WTC11 (cell line): ENCODE results near the gene RNF224. TPM values are rescaled to one million over a fixed set of nuclear protein-coding genes. Genes with fewer than 3 reads are reported as not detected.

ENCODE experiments used
- ATAC-seq: fragments of 200-7000 bp; cut with Tn5 transposase; 2 replicates; pipeline ENCODE4 v1.10.0; 2021; ENCODE audit warnings: mild to moderate bottlenecking, moderate library complexity
- CTCF ChIA-PET: fragments of 300-600 bp; sonication (Branson Sonifier 250); formaldehyde crosslinking; loops from one replicate; lab custom pipeline; 2021; ENCODE audit warnings: antibody characterized with exemption; lab: Charles Lee
- POLR2A ChIA-PET: fragments of 350-600 bp; sonication (Branson Sonifier 250); formaldehyde crosslinking; loops from one replicate; lab custom pipeline; 2021; ENCODE audit warnings: antibody characterized with exemption; lab: Charles Lee
- DNase-seq: peaks from one replicate; pipeline ENCODE4 v3.0.0; 2021; ENCODE audit warnings: low spot score
- H3K27ac Mint-ChIP-seq: 2 replicates; pipeline ENCODE4 v1.8.0; 2021; ENCODE audit warnings: mixed read lengths
- H3K27me3 Mint-ChIP-seq: 2 replicates; pipeline ENCODE4 v1.8.0; 2021; ENCODE audit warnings: low read depth, mild to moderate bottlenecking, moderate library complexity, mixed read lengths
- H3K36me3 Mint-ChIP-seq: 2 replicates; pipeline ENCODE4 v1.8.0; 2021; ENCODE audit warnings: mixed read lengths
- H3K4me1 Mint-ChIP-seq: 2 replicates; pipeline ENCODE4 v1.8.0; 2022; ENCODE audit warnings: mixed read lengths
- H3K4me3 Mint-ChIP-seq: 2 replicates; pipeline ENCODE4 v1.8.0; 2021; ENCODE audit warnings: mild to moderate bottlenecking, moderate library complexity, mixed read lengths
- H3K9me3 Mint-ChIP-seq: 2 replicates; pipeline ENCODE4 v1.8.0; 2021; ENCODE audit warnings: mixed read lengths
- CBFB ChIP-seq: sonication (generic); formaldehyde crosslinking; IDR thresholded peaks from 2 replicates; pipeline ENCODE4 v1.8.1; 2022; ENCODE audit warnings: mild to moderate bottlenecking, low read depth, missing genetic modification reagents
- ETV6 ChIP-seq: sonication (generic); formaldehyde crosslinking; IDR thresholded peaks from 2 replicates; pipeline ENCODE4 v1.8.1; 2022; ENCODE audit warnings: mild to moderate bottlenecking, missing genetic modification reagents
- HMGA2 ChIP-seq: fragments of 250-450 bp; sonication (Bioruptor Pico); IDR thresholded peaks from 2 replicates; pipeline ENCODE4 v1.4.0; 2021; ENCODE audit warnings: mild to moderate bottlenecking, moderate library complexity
- NFYB ChIP-seq: sonication (generic); formaldehyde crosslinking; conservative IDR thresholded peaks from 2 replicates; pipeline ENCODE4 v1.8.0; 2022; ENCODE audit warnings: low read depth, missing genetic modification reagents
- NR2C2 ChIP-seq: sonication (generic); formaldehyde crosslinking; IDR thresholded peaks from 2 replicates; pipeline ENCODE4 v1.8.0; 2022; ENCODE audit warnings: mild to moderate bottlenecking, missing genetic modification reagents
- NR3C1 ChIP-seq: sonication (generic); formaldehyde crosslinking; conservative IDR thresholded peaks from 2 replicates; pipeline ENCODE4 v1.8.1; 2023; ENCODE audit warnings: low read depth, mild to moderate bottlenecking, missing genetic modification reagents
- OVOL2 ChIP-seq: fragments of 250-450 bp; sonication (Bioruptor Pico); IDR thresholded peaks from 2 replicates; pipeline ENCODE4 v1.9.0; 2021; ENCODE audit warnings: mild to moderate bottlenecking, borderline replicate concordance
- RORB ChIP-seq: fragments of 250-450 bp; sonication (Bioruptor Pico); IDR thresholded peaks from 2 replicates; pipeline ENCODE4 v1.9.0; 2021; ENCODE audit warnings: mild to moderate bottlenecking
- SMAD3 ChIP-seq: sonication (generic); formaldehyde crosslinking; IDR thresholded peaks from 2 replicates; pipeline ENCODE4 v1.8.0; 2022; ENCODE audit warnings: missing genetic modification reagents, mild to moderate bottlenecking, borderline replicate concordance
- ZNF138 ChIP-seq: sonication (generic); formaldehyde crosslinking; conservative IDR thresholded peaks from 2 replicates; pipeline ENCODE4 v1.8.1; 2022; ENCODE audit warnings: mild to moderate bottlenecking, moderate library complexity, missing genetic modification reagents
- ZNF219 ChIP-seq: sonication (generic); formaldehyde crosslinking; IDR thresholded peaks from 2 replicates; pipeline ENCODE4 v1.8.0; 2023; ENCODE audit warnings: missing genetic modification reagents, mild to moderate bottlenecking, borderline replicate concordance
- ZNF232 ChIP-seq: sonication (generic); formaldehyde crosslinking; IDR thresholded peaks from 2 replicates; pipeline ENCODE4 v1.8.0; 2022; ENCODE audit warnings: mild to moderate bottlenecking, missing genetic modification reagents
- total RNA-seq: library from RNA; stranded (reverse); gene quantifications from 3 replicates; pipeline ENCODE4 v1.2.3, GENCODE V29; 2021
- TF ChIP-seq, protein P1 (sequence below): sonication (generic); formaldehyde crosslinking; IDR thresholded peaks from 2 replicates; pipeline ENCODE4 v1.8.0; 2023; ENCODE audit warnings: missing genetic modification reagents
- TF ChIP-seq, protein P2 (sequence below): fragments of 250-450 bp; sonication (Bioruptor Pico); IDR thresholded peaks from 2 replicates; pipeline ENCODE4 v1.8.0; 2021; ENCODE audit warnings: mild to moderate bottlenecking
- TF ChIP-seq, protein P3 (sequence below): sonication (generic); formaldehyde crosslinking; conservative IDR thresholded peaks from 2 replicates; pipeline ENCODE4 v1.8.1; 2023; ENCODE audit warnings: mild to moderate bottlenecking, low read depth, missing genetic modification reagents, moderate library complexity
- TF ChIP-seq, protein P4 (sequence below): sonication (generic); formaldehyde crosslinking; conservative IDR thresholded peaks from 2 replicates; pipeline ENCODE4 v1.8.1; 2022; ENCODE audit warnings: mild to moderate bottlenecking, missing genetic modification reagents
- TF ChIP-seq, protein P5 (sequence below): sonication (generic); formaldehyde crosslinking; IDR thresholded peaks from 2 replicates; pipeline ENCODE4 v1.8.0; 2022; ENCODE audit warnings: mild to moderate bottlenecking, missing genetic modification reagents
- TF ChIP-seq, protein P6 (sequence below): fragments of 200-600 bp; IDR thresholded peaks from 2 replicates; pipeline ENCODE4 v1.8.0; 2022; ENCODE audit warnings: antibody characterized with exemption

The RNF224 gene
- total RNA-seq, 1 experiment from 2014 or later, result 0.59 TPM

DNA sequence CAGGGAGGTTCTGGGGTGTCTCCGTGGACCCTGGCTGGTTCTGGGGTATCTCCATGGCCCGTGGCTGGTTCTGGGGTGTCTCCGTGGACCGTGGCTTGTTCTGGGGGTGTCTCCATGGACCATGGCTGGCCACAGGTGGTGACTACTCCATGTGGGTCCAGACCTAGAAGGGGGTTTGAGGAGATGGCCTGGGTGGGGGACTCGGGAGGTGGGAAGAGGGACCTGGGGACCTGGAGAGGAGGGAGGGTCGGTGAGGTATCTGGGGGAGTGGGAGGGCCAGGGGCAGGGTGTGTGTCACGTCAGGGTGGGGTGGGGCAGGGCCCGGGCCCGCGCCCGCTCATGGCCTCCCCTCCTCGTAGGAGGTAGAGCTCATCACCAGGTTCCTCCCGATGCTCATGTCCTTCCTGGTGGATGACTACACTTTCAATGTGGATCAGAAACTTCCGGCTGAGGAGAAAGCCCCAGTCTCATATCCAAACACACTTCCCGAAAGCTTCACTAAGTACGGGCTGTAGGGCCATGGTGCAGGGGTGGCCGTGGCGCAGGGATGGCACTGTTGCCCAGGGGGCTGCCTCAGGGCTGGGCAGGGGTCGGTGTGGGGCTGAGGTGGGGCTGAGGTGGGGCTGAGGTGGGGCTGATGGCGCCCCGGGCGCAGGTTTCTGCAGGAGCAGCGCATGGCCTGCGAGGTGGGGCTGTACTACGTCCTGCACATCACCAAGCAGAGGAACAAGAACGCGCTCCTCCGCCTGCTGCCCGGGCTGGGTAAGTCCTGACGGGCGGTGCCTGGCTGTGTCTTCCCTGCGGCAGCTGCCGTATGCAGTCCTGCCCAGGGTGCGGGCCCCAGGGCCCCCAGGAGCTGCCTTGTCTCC lies 39.5 kb downstream of the RNF224 start (continued):
- TF ChIP-seq, protein P1, sequence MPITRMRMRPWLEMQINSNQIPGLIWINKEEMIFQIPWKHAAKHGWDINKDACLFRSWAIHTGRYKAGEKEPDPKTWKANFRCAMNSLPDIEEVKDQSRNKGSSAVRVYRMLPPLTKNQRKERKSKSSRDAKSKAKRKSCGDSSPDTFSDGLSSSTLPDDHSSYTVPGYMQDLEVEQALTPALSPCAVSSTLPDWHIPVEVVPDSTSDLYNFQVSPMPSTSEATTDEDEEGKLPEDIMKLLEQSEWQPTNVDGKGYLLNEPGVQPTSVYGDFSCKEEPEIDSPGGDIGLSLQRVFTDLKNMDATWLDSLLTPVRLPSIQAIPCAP, result no peak
- TF ChIP-seq, protein P2, sequence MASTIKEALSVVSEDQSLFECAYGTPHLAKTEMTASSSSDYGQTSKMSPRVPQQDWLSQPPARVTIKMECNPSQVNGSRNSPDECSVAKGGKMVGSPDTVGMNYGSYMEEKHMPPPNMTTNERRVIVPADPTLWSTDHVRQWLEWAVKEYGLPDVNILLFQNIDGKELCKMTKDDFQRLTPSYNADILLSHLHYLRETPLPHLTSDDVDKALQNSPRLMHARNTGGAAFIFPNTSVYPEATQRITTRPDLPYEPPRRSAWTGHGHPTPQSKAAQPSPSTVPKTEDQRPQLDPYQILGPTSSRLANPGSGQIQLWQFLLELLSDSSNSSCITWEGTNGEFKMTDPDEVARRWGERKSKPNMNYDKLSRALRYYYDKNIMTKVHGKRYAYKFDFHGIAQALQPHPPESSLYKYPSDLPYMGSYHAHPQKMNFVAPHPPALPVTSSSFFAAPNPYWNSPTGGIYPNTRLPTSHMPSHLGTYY (CRISPR knock-in tag), result no peak

DNA sequence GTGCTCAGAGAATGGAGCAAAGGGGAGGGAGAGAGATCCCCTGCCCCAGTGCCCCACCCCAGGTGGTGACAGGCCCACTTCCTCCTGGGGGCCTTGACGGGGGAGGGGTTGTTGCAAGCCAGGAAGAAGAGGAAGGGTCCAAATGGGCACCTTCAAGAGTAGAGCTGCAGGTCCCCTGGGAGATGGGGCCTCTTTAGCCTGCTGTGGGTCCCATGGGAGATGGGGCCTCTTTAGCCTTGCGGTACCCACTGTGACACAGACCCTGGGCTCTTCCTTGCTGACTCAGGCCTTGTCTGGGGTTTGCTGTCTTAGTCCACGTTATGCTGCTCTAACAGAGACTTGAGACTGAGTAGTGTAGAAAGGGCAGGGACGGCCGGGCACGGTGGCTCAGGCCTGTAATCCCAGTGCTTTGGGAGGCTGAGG lies 40.6 kb downstream of the RNF224 start:
- ATAC-seq, result no peak
- no peaks in the 10 kb centered on the region for H3K9me3 Mint-ChIP-seq
- CTCF ChIA-PET, result no interaction called here
- TF ChIP-seq, protein P3, sequence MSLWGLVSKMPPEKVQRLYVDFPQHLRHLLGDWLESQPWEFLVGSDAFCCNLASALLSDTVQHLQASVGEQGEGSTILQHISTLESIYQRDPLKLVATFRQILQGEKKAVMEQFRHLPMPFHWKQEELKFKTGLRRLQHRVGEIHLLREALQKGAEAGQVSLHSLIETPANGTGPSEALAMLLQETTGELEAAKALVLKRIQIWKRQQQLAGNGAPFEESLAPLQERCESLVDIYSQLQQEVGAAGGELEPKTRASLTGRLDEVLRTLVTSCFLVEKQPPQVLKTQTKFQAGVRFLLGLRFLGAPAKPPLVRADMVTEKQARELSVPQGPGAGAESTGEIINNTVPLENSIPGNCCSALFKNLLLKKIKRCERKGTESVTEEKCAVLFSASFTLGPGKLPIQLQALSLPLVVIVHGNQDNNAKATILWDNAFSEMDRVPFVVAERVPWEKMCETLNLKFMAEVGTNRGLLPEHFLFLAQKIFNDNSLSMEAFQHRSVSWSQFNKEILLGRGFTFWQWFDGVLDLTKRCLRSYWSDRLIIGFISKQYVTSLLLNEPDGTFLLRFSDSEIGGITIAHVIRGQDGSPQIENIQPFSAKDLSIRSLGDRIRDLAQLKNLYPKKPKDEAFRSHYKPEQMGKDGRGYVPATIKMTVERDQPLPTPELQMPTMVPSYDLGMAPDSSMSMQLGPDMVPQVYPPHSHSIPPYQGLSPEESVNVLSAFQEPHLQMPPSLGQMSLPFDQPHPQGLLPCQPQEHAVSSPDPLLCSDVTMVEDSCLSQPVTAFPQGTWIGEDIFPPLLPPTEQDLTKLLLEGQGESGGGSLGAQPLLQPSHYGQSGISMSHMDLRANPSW (CRISPR knock-in tag), result no peak
- TF ChIP-seq HMGA2 (CRISPR knock-in tag) (no peak), RORB (CRISPR knock-in tag) (no peak), OVOL2 (CRISPR knock-in tag) (no peak), NR2C2 (CRISPR knock-in tag) (no peak), SMAD3 (CRISPR knock-in tag) (no peak), NR3C1 (CRISPR knock-in tag) (no peak), ZNF138 (CRISPR knock-in tag) (no peak), ZNF232 (CRISPR knock-in tag) (no peak), CBFB (no peak), ETV6 (CRISPR knock-in tag) (no peak), ZNF219 (CRISPR knock-in tag) (no peak), NFYB (CRISPR knock-in tag) (no peak)
- TF ChIP-seq, protein P4, sequence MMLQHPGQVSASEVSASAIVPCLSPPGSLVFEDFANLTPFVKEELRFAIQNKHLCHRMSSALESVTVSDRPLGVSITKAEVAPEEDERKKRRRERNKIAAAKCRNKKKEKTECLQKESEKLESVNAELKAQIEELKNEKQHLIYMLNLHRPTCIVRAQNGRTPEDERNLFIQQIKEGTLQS (CRISPR knock-in tag), result no peak
- TF ChIP-seq, protein P5, sequence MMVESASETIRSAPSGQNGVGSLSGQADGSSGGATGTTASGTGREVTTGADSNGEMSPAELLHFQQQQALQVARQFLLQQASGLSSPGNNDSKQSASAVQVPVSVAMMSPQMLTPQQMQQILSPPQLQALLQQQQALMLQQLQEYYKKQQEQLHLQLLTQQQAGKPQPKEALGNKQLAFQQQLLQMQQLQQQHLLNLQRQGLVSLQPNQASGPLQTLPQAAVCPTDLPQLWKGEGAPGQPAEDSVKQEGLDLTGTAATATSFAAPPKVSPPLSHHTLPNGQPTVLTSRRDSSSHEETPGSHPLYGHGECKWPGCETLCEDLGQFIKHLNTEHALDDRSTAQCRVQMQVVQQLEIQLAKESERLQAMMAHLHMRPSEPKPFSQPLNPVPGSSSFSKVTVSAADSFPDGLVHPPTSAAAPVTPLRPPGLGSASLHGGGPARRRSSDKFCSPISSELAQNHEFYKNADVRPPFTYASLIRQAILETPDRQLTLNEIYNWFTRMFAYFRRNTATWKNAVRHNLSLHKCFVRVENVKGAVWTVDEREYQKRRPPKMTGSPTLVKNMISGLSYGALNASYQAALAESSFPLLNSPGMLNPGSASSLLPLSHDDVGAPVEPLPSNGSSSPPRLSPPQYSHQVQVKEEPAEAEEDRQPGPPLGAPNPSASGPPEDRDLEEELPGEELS (CRISPR knock-in tag), result no peak
- TF ChIP-seq, protein P1, result no peak
- TF ChIP-seq, protein P6, sequence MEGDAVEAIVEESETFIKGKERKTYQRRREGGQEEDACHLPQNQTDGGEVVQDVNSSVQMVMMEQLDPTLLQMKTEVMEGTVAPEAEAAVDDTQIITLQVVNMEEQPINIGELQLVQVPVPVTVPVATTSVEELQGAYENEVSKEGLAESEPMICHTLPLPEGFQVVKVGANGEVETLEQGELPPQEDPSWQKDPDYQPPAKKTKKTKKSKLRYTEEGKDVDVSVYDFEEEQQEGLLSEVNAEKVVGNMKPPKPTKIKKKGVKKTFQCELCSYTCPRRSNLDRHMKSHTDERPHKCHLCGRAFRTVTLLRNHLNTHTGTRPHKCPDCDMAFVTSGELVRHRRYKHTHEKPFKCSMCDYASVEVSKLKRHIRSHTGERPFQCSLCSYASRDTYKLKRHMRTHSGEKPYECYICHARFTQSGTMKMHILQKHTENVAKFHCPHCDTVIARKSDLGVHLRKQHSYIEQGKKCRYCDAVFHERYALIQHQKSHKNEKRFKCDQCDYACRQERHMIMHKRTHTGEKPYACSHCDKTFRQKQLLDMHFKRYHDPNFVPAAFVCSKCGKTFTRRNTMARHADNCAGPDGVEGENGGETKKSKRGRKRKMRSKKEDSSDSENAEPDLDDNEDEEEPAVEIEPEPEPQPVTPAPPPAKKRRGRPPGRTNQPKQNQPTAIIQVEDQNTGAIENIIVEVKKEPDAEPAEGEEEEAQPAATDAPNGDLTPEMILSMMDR, result no peak
- TF ChIP-seq, all 79 proteins: peak for 0
- Mint-ChIP-seq H3K4me3 (no peak overlapping the region), H3K4me1 (no peaks in the 10 kb centered on the region), H3K27me3 (no peaks in the 10 kb centered on the region), H3K27ac (no peak overlapping the region), H3K36me3 (peaks cover 20% of the 10 kb centered on the region)
- POLR2A ChIA-PET, result no interaction called here
- DNase-seq, result no peak
